Prostate gland (tissue), 2 donors: ENCODE measurements around the gene PAPOLG. TPM values are rescaled to one million over a fixed set of nuclear protein-coding genes. Genes with fewer than 3 reads are reported as not detected.

Experiments
- DNase-seq: peaks from one replicate; pipeline ENCODE4 v3.0.0-alpha.2; 2019; ENCODE audit warnings: low spot score
- H3K27ac ChIP-seq, 2 donors: fragments of 200-600 bp; sonication (generic); 2 replicates each; pipeline ENCODE4 v1.5.1; 2017 to 2019
- H3K27me3 ChIP-seq: fragments of 200-600 bp; sonication (generic); replicated peaks from 2 replicates; pipeline ENCODE4 v1.5.1; 2019; ENCODE audit not compliant: insufficient read depth
- H3K36me3 ChIP-seq, 2 donors: fragments of 200-600 bp; sonication (generic); 1 replicate in 1 of 2; 2 replicates in 1 of 2; pipeline versions ENCODE4 v1.5.1 to v1.8.1; 2017 to 2019
- H3K4me1 ChIP-seq: fragments of 200-600 bp; sonication (generic); replicated peaks from 2 replicates; pipeline ENCODE4 v1.5.1; 2019
- H3K4me3 ChIP-seq, 2 donors: fragments of 200-600 bp; sonication (generic); 2 replicates each; pipeline ENCODE4 v1.5.1; 2017 to 2019
- H3K9me3 ChIP-seq: fragments of 200-600 bp; sonication (generic); 2 replicates; pipeline ENCODE4 v1.5.1; 2017
- CTCF ChIP-seq, 4 experiments: fragments of 200-600 bp in 2 of 4; fragments of 450-650 bp in 2 of 4; sonication (generic) in 2 of 4; IDR thresholded peaks; 1 replicate in 3 of 4; 2 replicates in 1 of 4; pipeline ENCODE4 v1.5.1; 2016 to 2019; ENCODE audit warnings: antibody characterized with exemption in 4 of 4, mild to moderate bottlenecking in 2 of 4, moderate library complexity in 2 of 4
- POLR2A ChIP-seq: fragments of 450-650 bp; IDR thresholded peaks from one replicate; pipeline ENCODE4 v1.6.1; 2016; ENCODE audit warnings: antibody characterized with exemption, mild to moderate bottlenecking
- POLR2AphosphoS5 ChIP-seq: sonication (generic); formaldehyde crosslinking; IDR thresholded peaks from one replicate; pipeline ENCODE4 v1.6.1; 2017; ENCODE audit warnings: antibody characterized with exemption
- WGBS: methylation state at CpG from one replicate; pipeline ENCODE4 v1.1.5; 2018; 5-methylcytosine and 5-hydroxymethylcytosine counted together
- intact Hi-C: fragments of 100-400 bp; cut with DNase I; formaldehyde crosslinking; loops from one replicate; pipeline ENCODE4 v1.14.2; 2022
- total RNA-seq, 2 donors: library from RNA; depleted of rRNA; stranded (reverse); fragments of >200 nt; gene quantifications; one replicate each; pipeline ENCODE4 v1.1.0, GENCODE V29; 2016

Gene PAPOLG
- total RNA-seq, 2 donors from 2014 or later: 12.7 to 18.9 TPM

GRCh38 chr2:60819936-60820335 lies 63.9 kb downstream of the PAPOLG start:
- DNase-seq: no peak
- intact Hi-C loops: no loop called here

GRCh38 chr2:60820416-60821132 lies 64.5 kb downstream of the PAPOLG start:
- intact Hi-C loops: no loop called here
- H3K36me3 ChIP-seq: no peaks in the 10 kb centered on the region
- TF ChIP-seq CTCF (IDR thresholded peaks at IDR 0.05) (no peak), POLR2A (no peak), POLR2AphosphoS5 (no peak)
- no peaks in the 10 kb centered on the region for H3K4me1 ChIP-seq
- no peaks in the 10 kb centered on the region for H3K27me3 ChIP-seq
- H3K9me3 ChIP-seq: no peaks in the 10 kb centered on the region
- H3K4me3 ChIP-seq: no peak overlapping the region
- 93% methylated on average over 12 of the region's 12 CpGs for WGBS
- H3K27ac ChIP-seq: no peak overlapping the region
- DNase-seq: no peak

More at GRCh38 chr2:60819936-60820335, 63.9 kb downstream of the PAPOLG start:
- Histone ChIP-seq H3K27ac (no peak overlapping the region), H3K4me1 (no peaks in the 10 kb centered on the region), H3K27me3 (no peaks in the 10 kb centered on the region), H3K36me3 (no peaks in the 10 kb centered on the region), H3K4me3 (no peak overlapping the region), H3K9me3 (no peaks in the 10 kb centered on the region)
- no peak for TF ChIP-seq POLR2A
- no peak for TF ChIP-seq CTCF (IDR thresholded peaks at IDR 0.05)
- TF ChIP-seq POLR2AphosphoS5: no peak
- WGBS: 88% methylated on average over 13 of the region's 13 CpGs

DNA sequence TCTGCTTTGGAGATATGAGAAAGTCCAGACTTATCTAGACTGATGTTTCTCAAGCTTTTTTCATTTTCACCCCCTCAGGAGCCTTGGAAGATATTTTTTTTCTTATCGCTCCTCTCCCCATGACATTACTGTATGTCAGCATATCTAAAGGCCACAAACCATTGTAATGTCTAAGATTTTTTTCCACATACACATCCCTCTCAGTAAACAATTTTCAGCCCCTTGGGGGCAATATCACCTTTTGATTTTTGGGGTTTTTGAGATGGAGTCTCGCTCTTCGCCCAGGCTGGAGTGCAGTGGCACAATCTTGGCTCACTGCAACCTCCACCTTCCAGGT lies 65.0 kb downstream of the PAPOLG start:
- intact Hi-C loops: no loop called here
- no peak overlapping the region for H3K4me3 ChIP-seq

DNA sequence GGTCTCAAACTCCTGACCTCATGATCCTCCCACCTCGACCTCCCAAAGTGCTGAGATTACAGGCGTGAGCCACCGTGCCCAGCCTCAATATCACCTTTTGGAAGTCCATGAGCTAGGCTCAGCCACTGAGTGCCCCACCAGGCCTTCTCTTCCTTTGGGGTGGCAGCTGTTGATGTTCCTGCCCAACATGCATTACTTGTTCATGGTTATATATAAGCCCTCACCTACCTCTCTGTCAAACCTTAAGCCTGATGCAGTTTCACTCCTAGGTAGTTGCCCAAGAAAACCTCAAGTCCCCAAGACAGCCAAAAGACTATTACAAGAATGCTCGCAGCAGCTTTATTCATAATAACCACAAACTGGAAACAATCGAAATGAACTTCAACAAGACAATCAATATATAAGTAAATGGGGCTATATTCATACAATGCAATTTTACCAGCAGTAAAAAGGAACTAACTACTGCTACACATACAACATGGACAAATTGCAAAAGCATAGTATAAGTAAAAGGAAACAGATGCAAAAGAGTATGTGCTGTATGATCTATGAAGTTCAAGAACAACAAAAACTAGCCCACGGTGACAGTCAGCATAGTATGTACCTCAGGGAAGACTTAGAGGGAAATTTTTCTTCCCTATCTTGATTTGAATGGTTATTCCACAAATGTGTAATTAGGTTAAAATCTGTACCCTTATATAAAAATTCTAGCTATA lies 65.7 kb downstream of the PAPOLG start:
- no peaks in the 10 kb centered on the region for H3K9me3 ChIP-seq
- intact Hi-C loops: no loop called here
- H3K4me3 ChIP-seq: no peak overlapping the region
- no peak overlapping the region for H3K27ac ChIP-seq
- 88% methylated on average over 6 of the region's 6 CpGs for WGBS
- H3K27me3 ChIP-seq: no peaks in the 10 kb centered on the region
- TF ChIP-seq POLR2A: no peak
- no peak for TF ChIP-seq POLR2AphosphoS5
- TF ChIP-seq CTCF (IDR thresholded peaks at IDR 0.05): no peak
- no peak for DNase-seq
- H3K4me1 ChIP-seq: no peaks in the 10 kb centered on the region
- H3K36me3 ChIP-seq: no peaks in the 10 kb centered on the region

More for the DNA sequence above, 65.0 kb downstream of the PAPOLG start:
- Histone ChIP-seq H3K36me3 (no peaks in the 10 kb centered on the region), H3K9me3 (no peaks in the 10 kb centered on the region), H3K27ac (no peak overlapping the region), H3K4me1 (no peaks in the 10 kb centered on the region), H3K27me3 (no peaks in the 10 kb centered on the region)
- TF ChIP-seq POLR2AphosphoS5 (no peak), CTCF (IDR thresholded peaks at IDR 0.05) (no peak), POLR2A (no peak)
- 93% methylated on average over 3 of the region's 3 CpGs for whole genome bisulfite sequencing
- DNase-seq: no peak

- H3K9me3 ChIP-seq: no peaks in the 10 kb centered on the region
- H3K27me3 ChIP-seq: no peaks in the 10 kb centered on the region
- H3K27ac ChIP-seq: no peak overlapping the region
- H3K4me3 ChIP-seq: no peak overlapping the region
- DNase-seq: no peak
- H3K36me3 ChIP-seq: no peaks in the 10 kb centered on the region
- TF ChIP-seq POLR2AphosphoS5: no peak
- H3K4me1 ChIP-seq: no peaks in the 10 kb centered on the region
- WGBS: 57% methylated on average over 4 of the region's 4 CpGs
- intact Hi-C loops: no loop called here
Measured at GRCh38 chr2:60822987-60823386, 66.9 kb downstream of the PAPOLG start.
